AG10803 (cell line): ENCODE measurements around the gene DENND4B.

Experiments used
- DNase-seq: peaks from one replicate; pipeline ENCODE4 v3.0.0; 2010; ENCODE audit warnings: low read depth
- H3K4me3 ChIP-seq: 2 replicates; pipeline ENCODE4 v1.5.1; 2011; ENCODE audit warnings: mild to moderate bottlenecking, low read length, control low read depth
- CTCF ChIP-seq: conservative IDR thresholded peaks from 2 replicates; pipeline ENCODE4 v1.5.1; 2011; ENCODE audit warnings: mild to moderate bottlenecking, low read length, control low read depth, inconsistent platforms

DENND4B gene

GRCh38 chr1:153967107-153967999 lies 20.8 kb upstream of the DENND4B start, which contains the start of gene CREB3L4:
Gene CREB3L4 (plus strand): TSS chr1:153967902. CDS start chr1:153968526, 624 bp downstream.
- peak within 1 kb of the TSS; percentile 75 for H3K4me3 ChIP-seq
- peak; percentile 48 for TF ChIP-seq CTCF
- DNase-seq = peak; percentile 98

- TF ChIP-seq CTCF = no peak
- no peak for DNase-seq
- peak overlapping the region; percentile 86 for H3K4me3 ChIP-seq
Measured at GRCh38 chr1:153963850-153964331, 17.4 kb upstream of the DENND4B start.

GRCh38 chr1:153963030-153963849 lies 16.7 kb upstream of the DENND4B start, which contains the start of gene SLC39A1:
Gene SLC39A1 (minus strand): TSS chr1:153963537. CDS start chr1:153962715, 822 bp downstream.
- peak within 1 kb of the TSS; percentile 86 for H3K4me3 ChIP-seq
- no peak for TF ChIP-seq CTCF
- DNase-seq = peak; percentile 94

GRCh38 chr1:153962088-153963029 lies 15.8 kb upstream of the DENND4B start:
- peak; percentile 68 for DNase-seq
- no peak for TF ChIP-seq CTCF
- H3K4me3 ChIP-seq = peak overlapping the region; percentile 86

- H3K4me3 ChIP-seq = no peak overlapping the region; the same call in 1 of the 2 replicates
- no peak for TF ChIP-seq CTCF
- DNase-seq = no peak
Measured at GRCh38 chr1:153961421-153961820, 14.9 kb upstream of the DENND4B start.

- no peak overlapping the region for H3K4me3 ChIP-seq
- no peak for TF ChIP-seq CTCF
- no peak for DNase-seq
Measured at GRCh38 chr1:153960206-153960605, 13.7 kb upstream of the DENND4B start.
